Left renal cortex interstitium (tissue), 4 donors: ENCODE measurements around the gene HEYL. TPM values are rescaled to one million over a fixed set of nuclear protein-coding genes. Genes with fewer than 3 reads are reported as not detected.

ENCODE experiments used
- DNase-seq, 4 donors: peaks; one replicate each; pipeline ENCODE4 v3.0.0-alpha.2; 2013; ENCODE audit warnings: low read depth in 4 of 4, low spot score in 2 of 4, missing footprints in 1 of 4
- polyA plus RNA-seq, 4 donors: library from polyadenylated mRNA; unstranded; fragments of 120-200 nt; gene quantifications; one replicate each; pipeline ENCODE4 v1.2.1, GENCODE V29; 2013; ENCODE audit not compliant: insufficient read length in 4 of 4

HEYL gene
- polyA plus RNA-seq, 4 donors: 21.6 to 24.5 (median 22.0) TPM

DNA sequence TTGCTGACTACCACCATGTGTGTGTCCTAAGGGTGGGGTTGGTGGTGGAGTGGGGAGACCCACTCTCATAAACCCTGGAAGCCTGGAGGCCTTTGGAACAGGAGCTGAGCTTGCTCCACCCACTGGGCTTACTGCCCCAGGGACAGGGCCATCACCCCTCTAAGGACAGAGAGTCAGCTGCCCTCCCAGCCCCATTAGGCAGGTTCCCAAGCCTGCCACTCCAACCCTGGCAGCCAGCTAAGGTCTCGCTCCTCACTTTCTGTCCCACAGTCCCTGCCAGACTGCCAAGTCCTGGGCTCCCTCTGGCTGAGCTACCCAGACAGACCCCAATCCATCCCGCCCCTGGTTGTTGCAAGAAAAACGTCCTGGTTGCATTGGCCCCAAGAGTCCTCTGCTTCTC lies 28.7 kb upstream of the HEYL start:
- no peak for DNase-seq

DNA sequence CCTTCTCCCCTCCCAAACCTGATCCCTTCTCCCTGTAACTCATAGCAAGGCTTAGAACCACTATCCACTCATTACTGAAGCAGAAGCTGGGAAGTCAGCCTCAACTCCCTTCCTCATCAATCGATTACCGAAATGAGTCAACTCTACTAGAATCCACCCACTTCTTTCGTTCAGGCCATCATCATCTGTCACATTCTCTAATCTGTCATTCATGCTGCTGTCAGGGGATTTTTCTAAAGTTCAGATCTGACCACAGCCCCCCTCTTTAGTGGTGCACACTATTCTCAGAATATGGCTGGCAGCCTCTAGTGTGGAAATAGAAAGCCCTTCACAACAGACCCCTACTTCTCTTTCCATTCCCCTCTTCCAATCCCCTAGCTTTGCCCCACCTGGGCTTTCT lies 27.3 kb upstream of the HEYL start:
- DNase-seq: no peak

DNA sequence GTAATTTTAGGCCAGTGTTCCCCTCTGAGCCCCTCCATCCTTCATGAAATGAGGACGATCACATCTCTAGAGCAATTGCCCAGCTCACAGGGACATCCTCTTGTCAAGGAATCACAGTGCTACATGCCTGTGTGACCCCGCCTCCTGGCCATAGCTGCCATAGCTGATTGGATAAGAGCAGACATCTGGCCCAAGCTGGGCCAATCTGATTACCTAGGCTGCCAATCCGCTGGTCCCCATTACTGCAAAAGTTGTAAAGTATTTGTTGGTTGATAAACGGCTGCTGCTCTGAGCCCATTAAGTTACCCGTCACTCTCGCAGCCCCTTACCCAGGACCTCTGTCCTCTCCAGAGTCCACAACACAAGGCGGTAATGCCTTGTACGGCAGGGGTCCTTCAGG lies 24.1 kb upstream of the HEYL start:
- no peak for DNase-seq

DNA sequence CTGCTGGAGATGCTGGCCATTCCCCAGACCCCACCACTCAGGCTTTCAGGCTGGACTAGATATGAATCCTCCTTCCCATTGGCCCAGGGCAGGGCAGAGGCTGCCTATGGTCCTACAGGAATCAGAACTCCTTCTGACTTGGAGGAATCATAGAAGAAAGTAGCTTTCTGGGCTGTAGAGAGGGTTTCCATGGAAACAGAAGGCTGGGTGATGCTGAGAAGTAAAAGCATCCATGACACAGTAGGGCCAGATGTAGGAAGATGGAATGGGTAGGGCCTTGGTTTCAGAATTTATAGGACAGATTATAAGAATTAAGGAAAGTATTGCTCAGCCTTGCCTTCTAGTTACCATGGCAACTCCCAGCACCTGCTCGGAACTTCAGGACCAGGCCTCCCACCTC lies 23.4 kb upstream of the HEYL start:
- no peak for DNase-seq

DNA sequence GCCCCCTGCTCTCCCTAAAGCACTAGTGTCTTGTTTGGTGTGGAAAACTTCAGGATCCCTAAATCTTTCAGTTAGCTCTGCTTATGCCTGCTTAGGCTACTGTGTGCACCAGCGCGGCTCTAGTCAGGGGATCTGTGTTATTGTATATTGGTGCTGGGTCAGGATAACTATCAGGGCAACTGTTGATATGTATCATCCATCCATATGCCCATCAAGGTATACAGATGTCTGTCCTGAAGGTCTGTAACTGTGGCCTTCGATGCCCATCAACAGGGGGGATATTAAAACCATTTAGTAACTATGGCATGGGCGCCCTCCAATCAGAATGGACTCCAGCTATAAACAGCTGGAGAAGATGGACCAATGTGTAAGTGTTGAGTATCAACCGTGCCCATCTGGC lies 20.1 kb upstream of the HEYL start:
- no peak for DNase-seq

DNA sequence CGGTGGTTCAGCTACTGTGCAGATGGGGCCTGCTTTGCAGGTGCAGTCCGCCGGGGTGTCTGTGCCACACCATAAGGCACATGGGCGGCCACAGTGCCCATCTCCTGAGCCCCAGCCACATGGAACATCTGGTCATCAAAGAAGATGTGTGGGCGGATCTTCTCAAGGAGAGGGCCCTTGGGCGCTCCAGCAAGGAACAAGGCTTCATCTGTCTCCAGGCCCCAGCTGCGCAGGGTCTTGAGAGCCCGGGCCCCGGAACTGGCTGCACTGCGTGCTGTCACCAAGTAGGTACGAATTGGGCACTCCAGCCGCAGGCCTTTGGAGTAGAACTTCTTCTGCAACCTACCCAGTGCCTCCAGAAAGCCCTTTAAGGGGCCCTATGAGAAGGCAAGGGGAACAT lies 19.7 kb upstream of the HEYL start:
- DNase-seq: no peak

DNA sequence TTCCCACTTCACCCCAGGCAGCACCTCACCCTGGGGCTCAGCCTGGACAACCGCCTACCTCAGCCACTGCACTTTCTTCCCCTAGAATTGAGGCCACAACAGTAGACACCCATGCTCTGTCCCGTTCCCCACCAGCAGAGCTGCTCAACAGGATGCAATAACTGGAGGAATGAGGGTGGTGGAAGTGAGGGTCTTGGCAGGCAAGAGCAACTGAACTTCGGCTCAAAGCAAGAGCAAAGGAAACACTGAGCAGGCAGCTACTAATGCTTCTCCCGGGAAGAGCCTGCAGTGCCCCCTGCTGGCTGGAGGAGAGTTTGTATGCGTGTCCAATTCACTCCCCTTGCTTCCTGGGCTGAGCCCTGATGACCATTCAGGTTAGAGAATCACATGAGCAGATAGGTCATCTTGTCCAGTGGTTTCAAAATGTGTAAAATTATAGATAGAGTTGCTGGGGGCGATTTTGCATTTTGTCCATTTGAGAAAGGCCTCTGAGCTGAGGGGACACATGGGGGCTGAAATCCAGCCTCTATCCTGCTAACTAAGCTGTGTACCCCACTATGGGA lies 18.6 kb upstream of the HEYL start:
- DNase-seq: peak in 1 of 4 donors; percentile 64

DNA sequence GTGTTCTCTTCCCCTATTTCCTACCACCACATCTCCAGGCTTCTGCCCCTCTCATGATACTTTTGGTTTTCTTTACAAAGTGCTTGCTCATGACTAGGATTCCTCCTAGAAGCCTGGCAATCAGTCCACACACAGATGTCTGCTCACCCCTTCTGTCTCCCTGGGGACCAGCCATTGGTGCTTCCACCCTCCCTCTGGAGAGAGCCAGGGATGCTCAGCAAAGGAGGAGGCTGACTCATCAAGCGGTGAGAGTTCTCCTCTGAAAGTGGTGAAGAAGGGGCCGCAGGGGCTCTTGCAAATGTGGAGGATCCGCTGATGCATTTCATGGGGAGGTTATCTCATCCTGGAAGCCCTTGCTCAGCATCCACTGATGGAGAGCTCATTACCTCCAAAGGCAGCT lies 18.0 kb upstream of the HEYL start:
- no peak for DNase-seq

DNA sequence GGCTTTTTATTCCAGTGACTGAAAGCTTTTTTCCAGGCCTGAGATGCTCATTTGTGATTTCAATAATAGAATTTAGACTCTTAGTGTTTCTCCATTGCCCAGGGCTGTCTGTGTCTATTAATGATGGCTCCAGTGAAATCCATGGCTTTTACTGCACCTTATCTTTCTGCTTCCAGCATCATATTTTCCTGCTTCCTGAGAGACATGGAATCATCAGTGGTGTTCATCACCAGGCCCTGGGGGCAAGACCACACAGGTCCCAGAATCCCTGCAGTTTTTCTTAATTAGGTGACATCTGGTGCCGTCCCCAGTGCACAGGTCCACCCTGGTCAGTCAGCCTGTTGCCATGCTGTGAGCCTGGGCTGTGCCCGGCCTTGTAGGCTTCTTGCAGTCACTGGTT lies 16.9 kb upstream of the HEYL start:
- DNase-seq: no peak

DNA sequence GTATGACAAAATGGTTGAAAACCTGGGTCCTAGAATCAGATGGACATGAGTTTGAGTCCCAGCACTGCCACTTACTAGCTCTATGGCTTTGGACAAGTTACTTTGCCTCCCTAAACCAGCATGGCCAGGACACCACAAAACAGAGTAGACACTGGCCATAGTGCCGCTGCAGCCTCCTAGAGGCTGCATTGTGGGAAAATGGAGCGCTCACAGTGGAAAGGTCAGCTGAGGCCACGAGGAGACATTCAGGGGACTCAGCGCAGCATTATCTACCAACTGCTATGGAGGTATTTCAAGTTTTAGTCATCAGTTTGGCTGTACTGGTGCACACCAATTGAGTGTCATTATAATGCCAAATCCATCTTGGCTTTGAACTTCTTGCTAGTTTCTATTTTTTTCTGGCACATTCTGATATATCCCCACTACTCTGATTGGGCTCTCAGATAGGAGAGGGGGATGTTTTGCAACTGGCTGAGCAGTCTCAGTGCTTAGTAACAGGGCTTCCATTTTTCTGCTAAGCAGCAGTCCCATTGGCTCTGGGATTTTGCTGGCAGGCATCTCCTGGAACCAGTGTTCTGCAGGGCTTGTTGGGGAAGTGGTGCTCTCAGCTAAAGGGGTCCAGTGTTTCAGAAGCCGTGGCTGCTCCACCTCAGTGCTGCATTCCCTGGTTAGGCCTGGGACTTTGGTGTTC lies 16.3 kb upstream of the HEYL start:
- no peak for DNase-seq

DNA sequence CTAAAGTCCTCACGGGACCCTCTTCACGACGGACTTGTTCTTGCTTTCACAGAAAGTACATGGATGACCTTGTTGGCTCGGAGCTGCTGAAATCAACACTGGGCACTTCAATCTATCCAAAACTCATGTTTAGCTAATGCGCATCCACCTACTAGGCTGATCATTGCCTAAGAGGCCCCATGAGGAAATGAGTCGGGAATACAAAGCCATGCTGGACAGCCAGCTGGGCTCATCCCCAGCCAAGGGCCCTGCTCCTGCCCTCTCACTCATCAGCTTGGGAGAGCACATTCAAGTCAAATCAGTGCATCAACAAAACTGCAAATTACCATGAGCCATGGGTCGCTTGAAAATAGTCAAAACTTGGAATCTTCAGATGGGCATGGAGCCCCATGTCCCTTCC lies 14.8 kb upstream of the HEYL start:
- no peak for DNase-seq

DNA sequence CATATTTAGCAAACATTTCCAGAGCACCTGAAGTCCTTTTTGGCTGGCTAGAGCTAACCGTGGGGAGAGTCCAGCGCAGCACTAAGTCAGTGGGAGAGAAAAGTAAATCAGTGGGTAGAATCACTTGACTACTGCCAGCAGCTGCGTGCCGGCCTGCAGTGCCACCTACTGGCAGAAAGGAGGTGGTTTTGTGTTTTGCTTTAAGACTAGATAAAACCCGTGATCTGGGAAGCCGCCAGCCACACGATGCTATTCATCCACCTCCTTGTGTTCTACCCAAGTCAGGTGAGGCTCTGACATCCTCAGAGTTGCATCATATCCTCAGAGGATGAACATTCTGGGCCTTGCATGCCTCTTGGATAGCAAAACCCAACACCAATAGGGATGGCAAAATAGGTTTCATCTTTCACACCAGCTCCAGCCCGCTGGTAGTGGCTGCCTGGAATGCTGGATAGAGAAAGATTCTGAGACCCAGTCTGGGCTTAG lies 14.1 kb upstream of the HEYL start:
- peak in 1 of 4 donors; percentile 63 for DNase-seq

DNA sequence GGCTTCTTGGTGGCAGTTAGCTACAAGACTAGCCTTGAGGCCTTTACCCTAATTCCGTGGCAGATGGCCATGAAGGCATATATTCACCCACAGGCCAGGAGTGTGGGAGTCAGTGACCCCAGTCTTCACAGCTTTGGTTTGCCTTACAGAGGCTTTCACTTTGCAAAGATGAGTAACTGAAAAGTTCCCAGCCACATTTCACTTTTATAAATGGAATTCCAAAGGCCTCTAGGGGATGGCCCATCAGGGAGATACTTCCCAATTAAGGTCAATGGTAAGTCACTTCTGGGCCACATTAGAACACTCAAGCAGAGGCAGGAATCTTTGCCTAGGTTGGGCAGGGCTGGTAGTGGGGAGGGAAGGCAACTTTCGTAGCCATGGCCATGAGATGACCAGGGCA lies 13.1 kb upstream of the HEYL start:
- no peak for DNase-seq

DNA sequence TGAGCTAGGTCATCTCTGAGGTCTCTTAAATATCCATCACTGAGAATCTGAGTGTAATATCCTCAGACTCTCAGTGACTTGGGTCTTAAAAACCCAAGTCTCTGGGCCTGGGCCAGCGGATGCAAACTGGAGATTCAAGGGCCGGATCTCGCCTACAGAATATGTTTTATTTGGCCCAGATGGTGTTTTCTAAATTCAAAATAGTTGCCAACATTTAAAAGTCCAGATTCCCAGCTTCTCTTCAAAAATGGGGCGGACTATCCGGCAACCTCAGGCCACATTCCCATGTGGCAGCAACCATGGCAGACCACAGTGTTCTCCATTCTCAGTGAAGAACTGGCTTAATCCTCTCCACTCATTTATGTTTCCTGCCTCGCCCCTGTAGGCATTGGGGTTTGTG lies 12.7 kb upstream of the HEYL start:
- no peak for DNase-seq

DNA sequence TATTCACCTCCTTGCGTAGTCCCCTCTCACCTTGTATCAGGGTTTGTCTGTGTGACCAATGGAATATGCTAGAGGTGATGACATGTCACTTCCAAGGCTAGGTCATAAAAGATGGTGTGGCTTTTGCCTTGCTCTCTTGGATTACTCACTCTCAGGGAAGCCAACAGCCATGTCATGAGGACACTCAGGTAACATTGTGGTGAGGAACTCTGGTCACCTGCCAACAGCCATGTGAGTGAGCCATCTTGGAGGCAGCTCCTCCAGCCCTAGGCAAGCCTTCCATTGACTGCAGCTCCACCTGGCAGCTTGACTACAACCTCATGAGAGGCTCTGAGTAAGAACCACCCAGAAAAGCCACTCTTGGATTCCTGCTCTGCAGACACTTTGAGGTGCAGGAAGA lies 11.0 kb upstream of the HEYL start:
- DNase-seq: no peak

DNA sequence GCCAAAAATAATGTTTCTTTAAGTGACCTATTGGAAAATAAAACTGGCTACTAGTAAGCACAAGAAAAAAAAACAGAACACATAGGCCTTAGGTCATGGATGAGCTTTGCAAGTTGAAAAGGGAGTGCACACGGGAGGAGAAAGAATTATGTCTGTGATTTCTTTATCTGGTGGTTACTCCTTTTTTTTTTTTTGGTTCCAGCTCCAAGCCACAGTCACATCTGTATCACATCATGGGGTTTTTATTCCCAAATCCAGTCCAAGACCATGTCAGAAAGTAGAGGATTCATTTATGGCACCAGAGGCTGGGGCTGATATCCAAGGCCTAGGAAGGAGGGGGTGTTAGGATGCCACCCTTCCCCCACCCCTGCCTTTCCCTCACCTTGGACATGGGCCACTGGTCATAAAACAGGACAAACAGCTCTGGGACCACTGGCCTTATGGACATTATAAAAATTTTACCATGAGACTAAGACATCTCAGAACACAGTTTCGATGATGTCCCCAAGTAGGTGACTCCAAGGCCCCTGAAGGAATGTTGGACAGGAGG lies 10.3 kb upstream of the HEYL start:
- no peak for DNase-seq

DNA sequence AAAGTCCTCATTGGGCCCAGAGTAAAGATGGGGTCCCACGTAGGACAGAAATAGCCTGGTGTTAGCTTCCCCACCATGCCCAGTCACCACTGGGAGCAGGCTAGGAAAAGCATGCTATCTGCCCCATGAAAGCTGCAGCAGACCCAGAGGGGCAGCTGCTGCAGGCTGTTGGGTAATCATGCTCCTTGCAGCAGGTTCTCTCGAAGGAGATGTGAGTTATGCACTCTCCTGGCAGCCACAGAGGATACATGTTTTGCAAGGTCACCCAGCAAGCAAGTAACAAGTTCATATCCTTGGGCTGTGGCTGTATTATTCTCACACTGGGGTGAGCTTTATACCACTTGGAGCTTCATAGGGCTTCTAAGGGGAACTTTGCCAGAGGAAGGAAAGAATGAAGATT lies 9.1 kb upstream of the HEYL start:
- no peak for DNase-seq

DNA sequence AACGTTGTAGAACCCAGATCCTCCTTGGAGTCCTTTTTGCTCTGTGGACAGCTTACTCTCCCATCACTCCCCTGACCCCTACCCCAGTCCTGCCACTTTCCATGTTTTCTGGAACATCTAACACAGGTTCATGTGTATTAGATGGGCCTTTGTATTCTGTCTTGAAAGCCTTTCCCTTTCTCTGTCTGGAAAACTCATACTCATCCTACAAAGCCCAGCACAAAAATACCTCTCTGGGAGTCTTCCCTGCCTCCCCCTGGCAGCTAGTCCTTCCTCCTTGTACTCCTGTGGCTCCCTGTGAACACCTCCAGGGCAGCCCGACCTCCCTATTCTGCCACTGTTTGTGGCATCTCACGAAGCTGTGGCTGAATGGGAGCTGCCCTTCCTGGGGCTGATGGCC lies 7.8 kb upstream of the HEYL start:
- DNase-seq: no peak

DNA sequence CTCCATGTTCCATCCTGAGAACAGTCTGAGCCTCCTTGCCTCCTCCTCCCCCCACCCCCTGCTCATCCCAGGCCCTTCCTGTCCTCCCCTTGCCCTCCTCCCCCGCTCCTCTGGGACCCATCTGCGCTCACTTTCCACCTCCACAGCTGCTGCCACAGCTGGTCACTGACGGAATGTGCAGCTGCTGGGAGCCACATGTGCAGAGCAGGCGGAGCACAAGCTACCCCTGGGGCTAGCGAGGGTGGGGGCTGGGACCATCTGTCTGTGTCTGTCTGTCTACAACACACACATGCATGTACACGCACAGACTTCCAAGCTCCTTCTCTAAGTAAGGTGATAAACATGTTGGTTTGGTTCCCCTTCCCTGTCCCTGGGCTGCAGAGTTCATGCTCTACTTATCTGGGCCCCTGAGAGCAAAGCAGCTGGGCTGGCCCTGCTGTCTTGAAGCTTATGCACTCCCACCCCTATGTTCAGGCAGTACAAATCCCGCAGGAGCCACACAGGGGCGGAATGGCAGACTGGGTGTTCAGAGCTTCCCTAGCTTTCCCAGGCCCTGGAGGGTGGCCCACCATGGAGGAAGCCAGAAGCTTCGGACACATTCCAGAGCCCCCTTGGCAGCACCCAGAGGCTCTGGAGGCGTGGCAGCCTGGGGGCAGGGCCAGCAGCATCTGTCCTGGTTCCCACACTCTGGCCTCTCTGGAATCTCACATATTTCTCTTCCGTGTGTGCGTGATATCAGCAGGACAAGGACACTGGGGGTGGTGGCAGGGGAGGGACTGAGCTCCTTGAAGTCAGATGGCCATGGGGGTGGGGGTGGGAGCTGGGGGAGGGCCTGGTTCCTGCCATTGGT lies 7.0 kb upstream of the HEYL start:
- DNase-seq: peak in 2 of 4 donors; percentile 68 to 69

DNA sequence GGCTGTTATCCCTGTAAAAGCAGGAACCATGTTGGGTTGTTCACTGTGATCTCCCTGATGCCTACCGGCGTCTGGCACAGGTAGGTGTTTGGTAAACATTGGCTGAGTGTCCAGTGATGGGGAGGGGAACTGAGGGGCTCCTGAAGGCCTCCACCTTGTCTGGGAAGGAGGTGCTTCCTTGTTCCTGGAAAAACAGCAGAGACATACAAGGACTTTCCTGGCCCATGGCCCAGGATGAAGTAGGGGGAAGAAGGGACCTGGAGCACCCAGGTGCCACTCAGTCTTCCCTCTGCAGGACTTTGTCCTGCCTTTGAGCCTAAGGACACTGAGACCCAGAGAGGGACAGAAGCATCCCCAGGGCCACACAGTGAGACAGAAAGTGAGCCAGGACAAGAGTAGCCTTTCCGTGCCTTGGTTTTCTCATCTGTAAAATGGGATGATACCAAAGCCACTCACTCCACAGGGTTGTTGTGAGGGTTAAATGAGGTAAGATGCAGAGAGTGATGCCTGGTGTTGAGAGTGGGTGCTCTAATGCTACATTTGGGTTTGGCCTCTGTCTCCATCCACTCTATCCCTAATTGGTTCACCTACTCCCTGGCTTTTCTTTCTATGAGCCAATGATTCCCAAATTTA lies 6.1 kb upstream of the HEYL start:
- no peak for DNase-seq

DNA sequence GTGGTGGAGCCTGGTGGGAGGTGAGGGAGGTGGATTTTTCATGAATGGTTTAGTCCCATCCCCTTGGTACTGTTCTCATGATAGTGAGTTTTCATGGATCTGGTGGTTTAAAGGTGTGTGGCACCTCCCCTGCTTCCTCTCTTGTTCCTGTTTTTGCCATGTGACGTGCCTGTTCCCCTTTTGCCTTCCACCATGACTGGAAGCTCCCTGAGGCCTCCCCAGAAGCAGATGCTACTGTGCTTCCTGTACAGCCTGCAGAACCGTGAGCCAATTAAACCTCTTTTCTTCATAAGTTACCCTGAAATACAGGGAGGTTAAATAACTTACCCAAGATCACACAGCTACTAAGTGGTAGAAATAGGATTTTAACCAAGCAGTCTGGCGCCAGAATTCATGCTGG lies 4.3 kb upstream of the HEYL start:
- no peak for DNase-seq
